ENCODE results near the gene ARHGEF16. TPM values are rescaled to one million over a fixed set of nuclear protein-coding genes. Genes with fewer than 3 reads are reported as not detected.

The ARHGEF16 gene
- total RNA-seq, 1 experiment from 2014 or later, result 25.1 TPM

- Histone ChIP-seq H3K27me3 (ENCODE audit: insufficient read depth, low read depth) (peaks cover 89% of the 10 kb centered on the region), H2AFZ (no peak overlapping the region), H4K20me1 (ENCODE audit: insufficient read depth) (0 out of 2 replicates have a peak, but pooled peaks cover 3% of the 10 kb centered on the region), H3K4me1 (replicated peaks; ENCODE audit: insufficient read depth) (no peaks in the 10 kb centered on the region), H3F3A (ENCODE audit: insufficient read depth, low read depth) (no peaks in the 10 kb centered on the region), H3K4me2 (no peak overlapping the region), H3K36me3 (ENCODE audit: low read depth) (no peaks in the 10 kb centered on the region), H3K79me2 (ENCODE audit: low read depth) (no peaks in the 10 kb centered on the region), H3K27ac (no peak overlapping the region), H3K9me3 (ENCODE audit: insufficient read depth, low read depth) (no peaks in the 10 kb centered on the region), H3K4me3 (no peak overlapping the region), H3K9me2 (ENCODE audit: insufficient read depth) (no peaks in the 10 kb centered on the region)
- ChIA-PET CTCF (no interaction called here), POLR2A (ENCODE audit: unreplicated experiment) (no interaction called here)
- BruUV-seq (replicated peaks), result no TSS peak
- no peak for TF ChIP-seq CTCF (conservative IDR thresholded peaks at IDR 0.05)
- no peak for TF ChIP-seq EZH2 (IDR thresholded peaks at IDR 0.05; ENCODE audit: low read depth)
- no peak for DNase-seq
- intact Hi-C loops (cut with micrococcal nuclease; ENCODE audit: unreplicated experiment), result loop anchor here (10.0 kb wide), 1 partner anchor 1235 kb away; the partner anchor contains the start of gene FAAP20
These were observed 25.1 kb upstream of the ARHGEF16 start for GRCh38 chr1:3429320-3429719.

GRCh38 chr1:3429766-3430165 lies 24.7 kb upstream of the ARHGEF16 start:
- Histone ChIP-seq H3K4me2 (no peak overlapping the region), H3K9me3 (ENCODE audit: insufficient read depth, low read depth) (no peaks in the 10 kb centered on the region), H3K27ac (no peak overlapping the region), H3K4me3 (no peak overlapping the region), H4K20me1 (ENCODE audit: insufficient read depth) (0 out of 2 replicates have a peak, but pooled peaks cover 3% of the 10 kb centered on the region), H3F3A (ENCODE audit: insufficient read depth, low read depth) (no peaks in the 10 kb centered on the region), H3K79me2 (ENCODE audit: low read depth) (no peaks in the 10 kb centered on the region), H3K27me3 (ENCODE audit: insufficient read depth, low read depth) (peaks cover 90% of the 10 kb centered on the region), H3K4me1 (replicated peaks; ENCODE audit: insufficient read depth) (no peaks in the 10 kb centered on the region), H2AFZ (no peak overlapping the region), H3K9me2 (ENCODE audit: insufficient read depth) (no peaks in the 10 kb centered on the region), H3K36me3 (ENCODE audit: low read depth) (no peaks in the 10 kb centered on the region)
- intact Hi-C loops (cut with micrococcal nuclease; ENCODE audit: unreplicated experiment), result loop anchor here (10.0 kb wide), 1 partner anchor 1235 kb away; the partner anchor contains the start of gene FAAP20
- no peak for DNase-seq
- no TSS peak for BruUV-seq (replicated peaks)
- CTCF ChIA-PET, result no interaction called here
- TF ChIP-seq EZH2 (IDR thresholded peaks at IDR 0.05; ENCODE audit: low read depth) (no peak), CTCF (conservative IDR thresholded peaks at IDR 0.05) (no peak)
- POLR2A ChIA-PET (ENCODE audit: unreplicated experiment), result no interaction called here

GRCh38 chr1:3430406-3430805 lies 24.1 kb upstream of the ARHGEF16 start:
- intact Hi-C loops (cut with micrococcal nuclease; ENCODE audit: unreplicated experiment), result no loop called here
- H3K79me2 ChIP-seq (ENCODE audit: low read depth), result no peaks in the 10 kb centered on the region

More at GRCh38 chr1:3430406-3430805, 24.1 kb upstream of the ARHGEF16 start:
- Histone ChIP-seq H3K9me3 (ENCODE audit: insufficient read depth, low read depth) (no peaks in the 10 kb centered on the region), H3K27me3 (ENCODE audit: insufficient read depth, low read depth) (peaks cover 92% of the 10 kb centered on the region), H3K36me3 (ENCODE audit: low read depth) (no peaks in the 10 kb centered on the region), H2AFZ (no peak overlapping the region), H3K4me3 (no peak overlapping the region), H4K20me1 (ENCODE audit: insufficient read depth) (0 out of 2 replicates have a peak, but pooled peaks cover 3% of the 10 kb centered on the region), H3K4me2 (no peak overlapping the region), H3K27ac (no peak overlapping the region), H3F3A (ENCODE audit: insufficient read depth, low read depth) (0 out of 2 replicates have a peak, but pooled peaks cover 3% of the 10 kb centered on the region), H3K4me1 (replicated peaks; ENCODE audit: insufficient read depth) (no peaks in the 10 kb centered on the region), H3K9me2 (ENCODE audit: insufficient read depth) (no peaks in the 10 kb centered on the region)
- BruUV-seq (replicated peaks), result no TSS peak
- TF ChIP-seq EZH2 (IDR thresholded peaks at IDR 0.05; ENCODE audit: low read depth) (no peak), CTCF (conservative IDR thresholded peaks at IDR 0.05) (no peak)
- ChIA-PET CTCF (no interaction called here), POLR2A (ENCODE audit: unreplicated experiment) (no interaction called here)
- no peak for DNase-seq

All from PC-9 (cell line).